SK-N-SH (cell line): Measurements from ENCODE around the gene HECTD4.

Experiments
- CTCF ChIP-seq: fragments of 200-600 bp; sonication (generic); IDR thresholded peaks from 2 replicates; pipeline ENCODE4 v1.6.1; 2017; ENCODE audit warnings: antibody characterized with exemption, mild to moderate bottlenecking, moderate library complexity
- EZH2phosphoT487 ChIP-seq: fragments of 200-600 bp; sonication (generic); IDR thresholded peaks from 2 replicates; pipeline ENCODE4 v1.6.1; 2017; ENCODE audit warnings: low read depth, mixed run types, mild to moderate bottlenecking, antibody characterized with exemption, moderate library complexity, borderline replicate concordance
- RAD21 ChIP-seq: IDR thresholded peaks from 2 replicates; pipeline ENCODE4 v1.6.1; 2012; ENCODE audit warnings: mild to moderate bottlenecking, low read length
- USF2 ChIP-seq: fragments of 150-350 bp; IDR thresholded peaks from 2 replicates; pipeline ENCODE4 v1.6.1; 2017; ENCODE audit warnings: antibody characterized with exemption, low read length, low read depth, borderline replicate concordance

- TF ChIP-seq CTCF, result no peak
- TF ChIP-seq RAD21, result no peak
- TF ChIP-seq EZH2phosphoT487, result no peak
- no peak for TF ChIP-seq USF2
Observed at GRCh38 chr12:112168561-112168971, 213.7 kb downstream of the HECTD4 start.
